Measurements from ENCODE around the gene DRD2.

Gene DRD2

DNA sequence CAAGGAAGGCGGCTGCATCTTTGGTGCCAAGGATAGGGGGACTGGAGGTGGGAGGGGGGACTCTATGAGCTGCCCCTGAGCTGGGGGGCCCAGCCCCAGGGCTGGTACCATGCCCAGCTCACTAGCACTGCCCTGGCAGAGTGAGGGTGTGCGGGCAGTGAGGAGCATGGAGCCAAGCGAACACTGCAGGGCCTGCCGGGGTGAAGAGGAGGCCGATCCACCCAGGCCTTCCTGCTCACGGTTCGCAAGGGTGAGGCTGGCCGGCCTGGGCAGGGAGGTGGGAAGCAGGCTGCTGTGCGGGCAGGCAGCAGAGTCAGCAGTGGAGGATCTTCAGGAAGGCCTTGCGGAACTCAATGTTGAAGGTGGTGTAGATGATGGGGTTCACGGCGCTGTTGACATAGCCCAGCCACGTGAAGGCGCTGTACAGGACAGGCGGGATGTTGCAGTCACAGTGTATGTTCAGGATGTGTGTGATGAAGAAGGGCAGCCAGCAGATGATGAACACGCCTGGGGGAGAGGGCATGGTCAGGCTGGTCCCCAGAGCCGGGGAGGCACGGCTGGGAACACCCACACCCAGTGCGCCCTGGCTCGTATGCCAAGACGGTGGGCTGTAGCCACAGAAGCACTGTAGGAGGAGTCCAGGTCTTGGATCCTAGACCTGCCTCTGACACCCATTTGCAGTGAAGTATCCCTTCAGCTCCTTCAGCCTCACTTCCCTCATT is 64.6 kb downstream of the DRD2 start:
- TF ChIP-seq, protein P1, sequence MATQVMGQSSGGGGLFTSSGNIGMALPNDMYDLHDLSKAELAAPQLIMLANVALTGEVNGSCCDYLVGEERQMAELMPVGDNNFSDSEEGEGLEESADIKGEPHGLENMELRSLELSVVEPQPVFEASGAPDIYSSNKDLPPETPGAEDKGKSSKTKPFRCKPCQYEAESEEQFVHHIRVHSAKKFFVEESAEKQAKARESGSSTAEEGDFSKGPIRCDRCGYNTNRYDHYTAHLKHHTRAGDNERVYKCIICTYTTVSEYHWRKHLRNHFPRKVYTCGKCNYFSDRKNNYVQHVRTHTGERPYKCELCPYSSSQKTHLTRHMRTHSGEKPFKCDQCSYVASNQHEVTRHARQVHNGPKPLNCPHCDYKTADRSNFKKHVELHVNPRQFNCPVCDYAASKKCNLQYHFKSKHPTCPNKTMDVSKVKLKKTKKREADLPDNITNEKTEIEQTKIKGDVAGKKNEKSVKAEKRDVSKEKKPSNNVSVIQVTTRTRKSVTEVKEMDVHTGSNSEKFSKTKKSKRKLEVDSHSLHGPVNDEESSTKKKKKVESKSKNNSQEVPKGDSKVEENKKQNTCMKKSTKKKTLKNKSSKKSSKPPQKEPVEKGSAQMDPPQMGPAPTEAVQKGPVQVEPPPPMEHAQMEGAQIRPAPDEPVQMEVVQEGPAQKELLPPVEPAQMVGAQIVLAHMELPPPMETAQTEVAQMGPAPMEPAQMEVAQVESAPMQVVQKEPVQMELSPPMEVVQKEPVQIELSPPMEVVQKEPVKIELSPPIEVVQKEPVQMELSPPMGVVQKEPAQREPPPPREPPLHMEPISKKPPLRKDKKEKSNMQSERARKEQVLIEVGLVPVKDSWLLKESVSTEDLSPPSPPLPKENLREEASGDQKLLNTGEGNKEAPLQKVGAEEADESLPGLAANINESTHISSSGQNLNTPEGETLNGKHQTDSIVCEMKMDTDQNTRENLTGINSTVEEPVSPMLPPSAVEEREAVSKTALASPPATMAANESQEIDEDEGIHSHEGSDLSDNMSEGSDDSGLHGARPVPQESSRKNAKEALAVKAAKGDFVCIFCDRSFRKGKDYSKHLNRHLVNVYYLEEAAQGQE (IDR thresholded peaks at IDR 0.05; ENCODE audit: insufficient replicate concordance, low read depth), result no peak
- TF ChIP-seq SPI1 (IDR thresholded peaks at IDR 0.05; ENCODE audit: borderline replicate concordance, low read depth), result no peak
- no peak for TF ChIP-seq POLR2AphosphoS5 (IDR thresholded peaks at IDR 0.05; ENCODE audit: low read depth)
- TF ChIP-seq, protein P2, sequence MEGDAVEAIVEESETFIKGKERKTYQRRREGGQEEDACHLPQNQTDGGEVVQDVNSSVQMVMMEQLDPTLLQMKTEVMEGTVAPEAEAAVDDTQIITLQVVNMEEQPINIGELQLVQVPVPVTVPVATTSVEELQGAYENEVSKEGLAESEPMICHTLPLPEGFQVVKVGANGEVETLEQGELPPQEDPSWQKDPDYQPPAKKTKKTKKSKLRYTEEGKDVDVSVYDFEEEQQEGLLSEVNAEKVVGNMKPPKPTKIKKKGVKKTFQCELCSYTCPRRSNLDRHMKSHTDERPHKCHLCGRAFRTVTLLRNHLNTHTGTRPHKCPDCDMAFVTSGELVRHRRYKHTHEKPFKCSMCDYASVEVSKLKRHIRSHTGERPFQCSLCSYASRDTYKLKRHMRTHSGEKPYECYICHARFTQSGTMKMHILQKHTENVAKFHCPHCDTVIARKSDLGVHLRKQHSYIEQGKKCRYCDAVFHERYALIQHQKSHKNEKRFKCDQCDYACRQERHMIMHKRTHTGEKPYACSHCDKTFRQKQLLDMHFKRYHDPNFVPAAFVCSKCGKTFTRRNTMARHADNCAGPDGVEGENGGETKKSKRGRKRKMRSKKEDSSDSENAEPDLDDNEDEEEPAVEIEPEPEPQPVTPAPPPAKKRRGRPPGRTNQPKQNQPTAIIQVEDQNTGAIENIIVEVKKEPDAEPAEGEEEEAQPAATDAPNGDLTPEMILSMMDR (IDR thresholded peaks at IDR 0.05; ENCODE audit: insufficient read depth, low read length), result no peak
- no peak for TF ChIP-seq GABPA (IDR thresholded peaks at IDR 0.05; ENCODE audit: low read depth)
- DNase-seq (ENCODE audit: low read depth in 1 of 2, low spot score in 1 of 2), result no peak
- no peak overlapping the region for H3K4me3 ChIP-seq (replicated peaks; ENCODE audit: insufficient read depth, low read length)
- H3K27ac ChIP-seq (replicated peaks), result no peak overlapping the region
- H3K27me3 ChIP-seq (ENCODE audit: insufficient read depth, poor library complexity, severe bottlenecking), result no peaks in the 10 kb centered on the region

- TF ChIP-seq, protein P2 (IDR thresholded peaks at IDR 0.05; ENCODE audit: insufficient read depth, low read length), result no peak
- TF ChIP-seq, protein P1 (IDR thresholded peaks at IDR 0.05; ENCODE audit: insufficient replicate concordance, low read depth), result no peak
- TF ChIP-seq SPI1 (IDR thresholded peaks at IDR 0.05; ENCODE audit: borderline replicate concordance, low read depth), result no peak
- no peak for TF ChIP-seq GABPA (IDR thresholded peaks at IDR 0.05; ENCODE audit: low read depth)
- no peak for TF ChIP-seq POLR2AphosphoS5 (IDR thresholded peaks at IDR 0.05; ENCODE audit: low read depth)
Observed at GRCh38 chr11:113409526-113409925, 65.7 kb downstream of the DRD2 start.

GRCh38 chr11:113408887-113409286 is 66.3 kb downstream of the DRD2 start:
- Histone ChIP-seq H3K4me3 (replicated peaks; ENCODE audit: insufficient read depth, low read length) (no peak overlapping the region), H3K27me3 (ENCODE audit: insufficient read depth, poor library complexity, severe bottlenecking) (no peaks in the 10 kb centered on the region), H3K27ac (replicated peaks) (no peak overlapping the region)
- TF ChIP-seq, protein P2 (IDR thresholded peaks at IDR 0.05; ENCODE audit: insufficient read depth, low read length), result no peak
- TF ChIP-seq SPI1 (IDR thresholded peaks at IDR 0.05; ENCODE audit: borderline replicate concordance, low read depth), result no peak
- no peak for DNase-seq (ENCODE audit: low read depth in 1 of 2, low spot score in 1 of 2)

More at GRCh38 chr11:113409526-113409925, 65.7 kb downstream of the DRD2 start:
- Histone ChIP-seq H3K27me3 (ENCODE audit: insufficient read depth, poor library complexity, severe bottlenecking) (no peaks in the 10 kb centered on the region), H3K4me3 (replicated peaks; ENCODE audit: insufficient read depth, low read length) (no peak overlapping the region), H3K27ac (replicated peaks) (no peak overlapping the region)
- no peak for DNase-seq (ENCODE audit: low read depth in 1 of 2, low spot score in 1 of 2)

- no peak for DNase-seq (ENCODE audit: low read depth in 1 of 2, low spot score in 1 of 2)
- no peaks in the 10 kb centered on the region for H3K27me3 ChIP-seq (ENCODE audit: insufficient read depth, poor library complexity, severe bottlenecking)
- H3K4me3 ChIP-seq (replicated peaks; ENCODE audit: insufficient read depth, low read length), result no peak overlapping the region
- no peak overlapping the region for H3K27ac ChIP-seq (replicated peaks)
- TF ChIP-seq, protein P2 (IDR thresholded peaks at IDR 0.05; ENCODE audit: insufficient read depth, low read length), result no peak
- TF ChIP-seq, protein P1 (IDR thresholded peaks at IDR 0.05; ENCODE audit: insufficient replicate concordance, low read depth), result no peak
- TF ChIP-seq GABPA (IDR thresholded peaks at IDR 0.05; ENCODE audit: low read depth), result no peak
- no peak for TF ChIP-seq POLR2AphosphoS5 (IDR thresholded peaks at IDR 0.05; ENCODE audit: low read depth)
- TF ChIP-seq SPI1 (IDR thresholded peaks at IDR 0.05; ENCODE audit: borderline replicate concordance, low read depth), result no peak
Observed at GRCh38 chr11:113408206-113408605, 67.0 kb downstream of the DRD2 start.

All from HL-60 (cell line).